Left renal pelvis (tissue), 4 donors: ENCODE data around the gene DIRAS1. TPM values are rescaled to one million over a fixed set of nuclear protein-coding genes. Genes with fewer than 3 reads are reported as not detected.
A peak's percentile ranks its signal among the peaks of the same experiment; 100 is the strongest.

ENCODE experiments used
- DNase-seq, 4 donors: peaks; one replicate each; pipeline ENCODE4 v3.0.0-alpha.2; 2013; ENCODE audit warnings: low read depth in 4 of 4, low spot score in 3 of 4
- polyA plus RNA-seq, 4 donors: library from polyadenylated mRNA; unstranded; fragments of 120-200 nt; gene quantifications; one replicate each; pipeline ENCODE4 v1.2.1, GENCODE V29; 2013; ENCODE audit not compliant: insufficient read length in 4 of 4

The DIRAS1 gene, protein sequence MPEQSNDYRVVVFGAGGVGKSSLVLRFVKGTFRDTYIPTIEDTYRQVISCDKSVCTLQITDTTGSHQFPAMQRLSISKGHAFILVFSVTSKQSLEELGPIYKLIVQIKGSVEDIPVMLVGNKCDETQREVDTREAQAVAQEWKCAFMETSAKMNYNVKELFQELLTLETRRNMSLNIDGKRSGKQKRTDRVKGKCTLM
- 1 to 10 TPM; 3.2 to 5.3 (median 3.5) TPM for polyA plus RNA-seq

DNA sequence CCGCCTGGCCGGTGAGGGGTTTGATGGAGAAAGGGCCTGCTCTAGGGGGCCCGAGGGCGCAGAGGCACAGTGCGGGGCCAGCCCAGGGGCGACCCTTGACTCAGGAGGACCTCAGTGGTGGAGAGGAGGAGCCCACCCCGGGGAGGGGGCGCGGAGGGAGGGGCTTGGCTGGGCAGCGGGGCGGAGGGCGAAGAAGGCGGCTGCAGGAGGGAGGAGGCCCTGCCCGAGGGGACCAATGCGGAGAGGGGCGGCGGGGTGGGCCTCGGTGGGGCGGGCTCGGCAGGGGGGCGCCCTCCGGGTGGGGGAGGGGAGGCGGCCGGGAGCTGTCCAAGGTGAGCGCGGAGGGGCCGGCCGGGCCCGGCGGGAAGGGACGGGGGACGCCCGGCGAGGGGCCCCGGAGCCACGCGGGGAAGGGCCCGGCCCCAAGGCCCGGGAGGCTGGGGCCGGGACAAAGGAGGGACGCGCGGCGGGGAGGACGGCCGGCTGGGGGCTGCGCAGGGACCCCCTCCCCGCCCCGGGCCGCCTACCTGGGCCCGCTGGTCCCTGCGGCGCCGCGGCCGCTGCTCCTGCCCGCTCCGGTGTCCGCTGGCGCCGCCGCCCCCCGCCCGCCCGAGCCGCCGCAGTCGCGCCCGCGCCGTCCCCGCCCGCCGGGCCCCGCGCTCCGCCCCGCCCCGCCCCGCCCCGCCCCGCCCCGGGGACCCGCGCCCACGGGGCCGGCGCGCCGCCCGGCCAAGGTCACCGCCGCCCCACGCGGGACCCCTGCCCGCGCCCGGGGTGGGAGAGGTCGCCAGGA, at the start of gene DIRAS1:
DIRAS1 (minus strand) TSS at position 596 of the 793 bp plus-strand sequence. CDS start 3,566 bp downstream, outside the sequence.
- no peak for DNase-seq

DNA sequence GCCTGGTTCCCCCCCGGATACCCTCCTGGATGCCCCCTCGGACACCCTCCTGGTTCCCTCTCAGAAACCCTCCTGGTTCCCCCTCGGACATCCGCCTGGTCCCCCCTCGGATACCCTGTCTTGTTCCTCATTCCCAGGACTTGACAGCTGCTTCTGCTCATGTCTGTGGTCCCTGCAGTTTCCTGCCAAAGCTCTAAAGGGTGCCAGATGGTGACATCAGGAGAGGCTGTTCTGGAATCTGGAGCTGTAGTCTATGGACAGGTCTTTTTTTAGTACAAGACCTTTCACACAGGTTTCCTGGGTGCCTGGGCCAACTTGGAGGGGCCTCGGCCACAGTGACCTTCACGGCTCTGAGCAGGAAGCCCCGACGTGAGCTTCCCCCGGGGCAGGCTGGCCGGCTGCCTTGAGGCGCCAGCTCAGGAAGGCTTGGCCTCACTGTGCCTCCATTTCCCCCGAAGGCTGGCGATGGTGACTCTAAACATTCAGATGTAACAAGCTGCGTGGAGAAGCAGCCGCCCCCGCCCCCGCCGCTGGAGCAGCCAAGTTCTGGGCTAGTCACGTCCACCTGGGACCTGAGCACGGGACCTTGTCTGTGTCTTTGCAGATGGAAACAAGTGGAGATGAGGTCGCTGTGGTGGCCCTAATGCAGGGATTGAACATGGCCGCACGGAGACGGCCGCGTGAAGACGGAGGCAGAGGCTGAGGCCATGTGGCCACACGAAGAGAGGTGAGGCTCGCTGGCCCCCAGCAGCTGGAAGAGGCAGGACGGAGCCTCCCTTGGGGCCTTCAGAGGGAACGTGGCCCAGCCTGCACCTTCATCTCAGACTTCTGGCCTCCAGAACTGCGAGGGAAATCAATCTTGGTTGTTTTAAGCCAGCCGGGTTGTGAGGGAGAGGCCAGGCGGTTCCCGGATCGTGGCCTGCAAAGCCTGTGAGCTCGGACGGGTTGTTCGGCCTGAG, 49.2 kb upstream of the DIRAS1 start:
- peak in 1 of 4 donors; percentile 68 for DNase-seq

DNA sequence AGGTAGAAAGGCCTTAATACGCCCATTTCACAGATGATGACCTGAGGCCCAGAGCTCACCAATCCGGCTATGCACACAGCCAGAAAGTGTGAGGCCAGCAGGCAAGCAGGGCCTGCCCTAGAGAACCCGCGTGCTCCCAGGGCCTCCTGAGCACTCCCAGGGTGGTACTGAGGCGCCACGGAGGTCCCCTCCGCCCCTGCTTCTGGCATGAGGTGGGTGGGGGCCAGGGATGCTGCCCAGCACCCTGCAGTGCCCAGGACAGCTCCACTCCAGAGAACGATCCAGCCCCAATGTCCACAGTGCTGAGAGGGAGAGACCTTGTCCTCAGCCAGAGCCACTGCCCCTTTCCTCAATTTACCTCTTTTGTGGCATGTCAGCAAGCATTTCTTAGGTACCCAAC, 48.0 kb upstream of the DIRAS1 start:
- DNase-seq = no peak

DNA sequence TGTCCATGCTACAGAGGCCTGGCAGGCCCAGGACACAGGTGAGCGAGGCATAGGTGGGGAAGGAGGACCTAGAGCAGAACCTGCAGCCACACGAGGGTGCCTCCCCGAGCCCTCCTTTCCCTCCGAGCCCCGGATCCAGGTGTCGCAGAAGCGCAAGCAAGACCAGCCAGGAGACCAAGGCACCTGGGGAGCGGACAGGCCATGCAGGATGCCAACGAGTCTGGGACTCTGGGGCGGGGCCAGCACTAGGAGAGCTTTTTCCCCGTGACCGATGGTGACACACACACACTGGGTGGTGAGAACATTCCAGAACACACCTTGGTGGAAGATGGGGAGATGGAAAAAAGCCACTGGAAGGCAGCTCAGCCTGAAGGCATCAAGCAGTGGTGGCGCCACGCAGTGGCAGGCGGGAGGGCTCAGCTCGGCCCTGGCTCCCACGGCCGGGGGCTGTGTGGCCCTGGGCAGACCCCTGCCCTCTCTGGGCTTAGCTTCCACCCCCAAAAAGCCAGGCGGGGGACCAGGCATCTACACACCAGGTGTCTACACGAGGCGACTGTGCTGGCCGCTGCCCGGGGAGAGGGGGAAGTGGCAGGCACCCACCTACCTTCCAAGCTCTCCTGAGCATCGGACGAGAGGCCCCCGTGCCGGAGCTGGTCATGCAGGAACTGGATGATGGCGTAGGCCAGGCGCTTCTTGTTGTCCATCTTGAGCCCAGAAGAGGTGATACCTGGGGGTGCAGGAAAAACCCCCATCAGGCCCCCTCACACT, 47.4 kb upstream of the DIRAS1 start:
- DNase-seq = no peak

DNA sequence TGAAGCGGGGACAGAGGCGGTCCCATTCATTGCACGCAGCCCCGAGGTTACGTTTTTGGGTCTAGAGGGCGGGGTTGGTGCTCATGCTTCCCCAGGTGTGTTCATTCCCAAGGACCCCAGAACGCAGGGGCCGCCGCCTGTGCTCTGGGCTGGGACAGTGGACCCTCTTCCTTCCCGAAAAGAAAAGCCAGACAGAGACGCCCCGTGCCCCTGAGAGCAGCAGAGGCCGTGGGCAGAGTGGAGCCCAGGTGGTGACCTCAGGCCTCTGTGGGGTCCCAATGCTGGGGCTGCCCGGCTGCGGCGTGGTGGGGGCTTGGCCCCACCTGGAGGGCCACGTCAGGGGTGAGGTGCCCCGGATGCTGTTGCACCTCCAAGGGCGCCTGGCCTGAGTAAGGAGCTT, 46.5 kb upstream of the DIRAS1 start:
- DNase-seq = no peak

DNA sequence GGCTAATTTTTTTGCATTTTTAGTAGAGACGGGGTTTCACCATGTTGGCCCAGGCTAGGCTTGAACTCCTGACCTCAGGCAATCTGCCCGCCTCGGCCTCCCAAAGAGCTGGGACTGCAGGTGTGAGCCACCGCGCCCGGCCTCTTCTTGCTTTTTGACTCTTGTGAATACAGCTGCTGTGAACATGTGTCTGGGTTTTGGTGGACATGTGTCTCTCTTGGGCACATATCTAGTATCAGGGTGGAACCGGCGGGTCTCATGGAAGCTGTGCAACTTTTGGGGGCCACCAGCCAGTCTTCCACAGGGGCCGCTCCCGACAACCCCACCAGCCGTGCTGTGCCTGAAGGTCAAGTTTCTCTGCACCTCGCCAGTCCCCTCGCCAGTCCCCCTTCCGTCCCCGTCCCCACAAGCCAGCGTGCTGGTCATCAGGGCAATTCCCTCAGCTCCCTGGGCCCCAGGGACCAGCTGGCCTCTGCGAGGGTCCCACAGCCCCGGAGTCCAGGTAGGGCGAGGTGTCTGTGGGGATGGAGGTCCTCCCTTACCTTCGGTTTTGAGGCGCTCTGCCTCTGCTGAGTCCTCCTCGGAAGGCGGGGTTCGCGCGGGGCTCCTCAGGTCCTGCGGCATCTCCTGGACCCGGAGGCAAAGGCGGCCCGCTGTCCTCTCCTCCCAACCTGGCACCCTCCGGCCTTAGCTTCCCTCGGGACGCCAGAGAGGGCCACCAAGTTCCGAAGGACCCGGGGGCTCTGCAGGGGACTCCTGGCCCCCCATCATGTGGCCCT, 45.6 kb upstream of the DIRAS1 start:
- no peak for DNase-seq

DNA sequence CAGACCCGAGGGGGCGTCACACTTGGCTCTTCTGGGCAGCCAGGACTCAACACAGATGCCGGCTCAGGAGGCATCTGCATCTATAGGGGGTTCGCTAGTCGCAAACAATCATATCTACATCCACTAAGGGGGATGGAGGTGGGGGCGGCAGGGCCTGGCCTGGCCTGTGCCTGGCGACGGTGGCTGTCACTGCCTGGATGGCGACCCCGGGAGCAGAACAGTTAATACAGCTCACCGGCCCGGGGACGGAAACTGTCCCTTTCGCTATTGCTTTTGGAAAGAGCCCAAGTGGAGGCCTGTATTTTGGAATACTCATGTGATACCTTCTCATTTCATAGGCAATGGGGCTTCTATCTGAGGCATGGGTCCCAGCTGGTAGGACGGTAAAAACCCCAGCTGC, 44.2 kb upstream of the DIRAS1 start:
- no peak for DNase-seq

DNA sequence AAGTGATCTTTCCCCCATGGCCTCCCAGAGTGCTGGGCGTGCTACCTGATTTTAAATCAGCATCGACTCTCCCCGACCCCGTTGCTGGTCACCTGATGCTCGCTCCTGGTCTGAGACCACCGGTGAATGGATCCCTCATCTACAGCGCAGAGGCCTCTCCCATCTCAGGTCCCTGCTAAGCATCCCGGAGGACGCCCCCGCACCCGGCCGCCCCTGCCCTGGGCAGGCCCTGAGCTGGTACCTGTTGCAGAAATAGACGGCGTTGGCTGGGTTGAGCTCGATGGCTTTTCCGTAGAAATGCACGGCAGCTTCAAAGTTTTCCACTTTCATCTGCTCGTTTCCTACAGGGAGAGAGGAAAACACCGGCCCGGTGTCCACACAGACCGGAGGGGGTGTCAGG, 43.8 kb upstream of the DIRAS1 start:
- no peak for DNase-seq

DNA sequence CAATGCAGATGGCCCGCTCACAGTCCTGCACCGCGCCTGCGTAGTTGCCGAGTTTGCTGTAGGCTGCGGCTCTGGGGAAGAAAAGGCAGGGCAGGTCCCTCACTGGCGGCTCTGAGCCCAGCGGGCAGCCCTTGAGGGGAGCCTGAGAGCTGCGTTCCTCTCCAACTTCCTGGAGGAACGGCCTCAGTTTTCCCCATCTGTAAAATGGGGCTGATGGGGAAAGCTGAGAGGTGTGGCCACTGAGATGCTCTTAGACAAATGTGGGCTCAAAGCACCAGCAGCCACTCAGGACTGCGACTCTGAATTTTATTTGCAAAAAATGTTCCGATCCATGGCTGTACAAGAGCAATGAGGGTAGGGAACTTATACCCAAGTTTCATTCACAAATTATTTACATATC, 42.5 kb upstream of the DIRAS1 start:
- no peak for DNase-seq

DNA sequence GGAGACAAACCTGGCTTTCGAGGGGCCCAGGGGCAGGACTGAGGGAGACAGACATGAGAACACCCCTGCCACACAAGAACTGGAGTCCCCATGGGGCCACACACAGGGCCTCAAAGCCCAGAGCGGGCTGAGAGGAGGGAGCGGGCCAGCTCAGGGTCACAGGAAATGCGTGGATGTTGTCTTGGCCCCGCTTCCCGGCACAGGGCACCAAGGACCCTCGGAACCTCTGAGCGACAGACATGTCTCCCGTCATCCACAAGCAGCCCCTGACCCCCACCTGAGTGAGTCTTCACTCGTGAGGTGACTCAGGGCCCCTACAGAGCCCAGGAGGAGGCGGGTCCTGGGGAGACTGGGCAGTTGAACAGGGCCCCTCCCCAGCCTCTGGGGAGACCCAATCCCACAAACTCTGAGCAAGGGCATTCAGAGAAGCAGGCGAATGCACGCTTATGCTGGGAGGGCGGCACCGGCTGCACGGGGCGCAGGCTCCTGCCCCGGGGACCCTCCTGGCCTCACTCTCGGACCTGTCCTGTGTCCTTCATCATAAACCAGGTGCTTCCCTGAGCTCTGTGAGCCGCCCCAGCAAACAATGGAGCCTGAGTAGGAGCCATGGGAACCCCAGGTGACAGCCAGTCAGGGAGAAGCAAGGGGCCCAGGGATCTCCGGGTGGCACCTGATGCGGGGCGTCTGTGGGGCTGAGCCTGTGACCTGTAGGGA, 41.8 kb upstream of the DIRAS1 start:
- DNase-seq = no peak

DNA sequence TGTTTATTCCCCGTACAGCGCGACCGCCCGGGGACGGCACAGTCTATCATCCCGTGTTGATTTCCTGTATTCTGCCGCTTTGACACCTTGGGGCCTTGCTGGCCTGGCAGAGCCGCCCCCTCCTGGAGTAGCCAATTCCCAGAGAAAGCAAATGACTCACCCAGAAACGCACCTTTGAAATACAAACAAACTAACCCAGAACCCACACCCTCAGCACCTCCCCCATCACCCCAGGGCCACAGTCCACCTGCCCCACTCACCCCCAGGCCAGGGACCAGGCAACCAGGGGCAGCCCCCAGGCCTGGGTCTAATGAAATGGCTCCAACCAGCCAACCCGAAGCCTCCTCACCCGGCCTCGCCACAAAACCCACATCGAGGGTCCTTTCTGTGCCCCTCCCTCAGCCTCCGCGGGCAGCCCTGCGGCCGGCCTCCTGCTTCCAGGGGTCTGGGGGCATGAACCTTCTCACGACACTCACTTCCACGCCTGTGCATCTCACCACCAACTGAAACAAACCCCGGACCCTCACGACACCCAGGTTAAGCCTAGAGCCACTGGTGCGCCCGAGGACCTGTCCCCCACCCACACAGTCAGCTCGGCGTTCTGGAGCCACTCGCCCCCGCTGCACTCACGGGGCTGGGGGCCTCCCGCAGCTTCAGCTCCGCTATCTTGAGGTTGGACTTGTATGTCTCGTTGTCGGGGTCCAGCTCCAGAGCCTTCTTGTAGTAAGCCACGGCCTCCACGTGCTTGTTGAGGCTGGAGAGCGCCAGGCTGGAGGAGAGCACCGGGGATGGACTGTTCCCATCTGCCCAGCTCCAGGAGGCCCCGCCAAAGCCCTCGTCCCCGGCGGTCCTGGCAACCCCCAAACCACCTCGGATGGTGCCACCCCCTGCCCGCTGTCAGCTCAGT, 41.0 kb upstream of the DIRAS1 start:
- DNase-seq = no peak

DNA sequence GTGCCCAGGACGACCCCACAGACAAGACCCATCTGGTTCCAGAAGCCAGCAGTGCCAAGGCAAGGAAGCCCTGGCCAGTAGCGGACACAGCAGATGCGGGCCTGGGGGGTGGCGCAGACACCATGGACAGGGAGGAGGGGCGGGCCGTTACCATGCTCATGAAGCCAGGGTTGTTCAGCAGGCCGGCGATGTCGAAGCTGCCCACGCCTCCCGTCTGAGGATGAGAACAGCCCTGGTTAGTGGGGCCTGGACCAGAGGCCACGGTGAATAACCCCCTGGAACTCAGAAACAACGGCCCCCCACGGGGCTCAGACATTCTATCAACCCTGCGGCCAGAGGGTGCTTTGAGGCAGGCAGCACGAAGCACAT, 40.1 kb upstream of the DIRAS1 start:
- no peak for DNase-seq

DNA sequence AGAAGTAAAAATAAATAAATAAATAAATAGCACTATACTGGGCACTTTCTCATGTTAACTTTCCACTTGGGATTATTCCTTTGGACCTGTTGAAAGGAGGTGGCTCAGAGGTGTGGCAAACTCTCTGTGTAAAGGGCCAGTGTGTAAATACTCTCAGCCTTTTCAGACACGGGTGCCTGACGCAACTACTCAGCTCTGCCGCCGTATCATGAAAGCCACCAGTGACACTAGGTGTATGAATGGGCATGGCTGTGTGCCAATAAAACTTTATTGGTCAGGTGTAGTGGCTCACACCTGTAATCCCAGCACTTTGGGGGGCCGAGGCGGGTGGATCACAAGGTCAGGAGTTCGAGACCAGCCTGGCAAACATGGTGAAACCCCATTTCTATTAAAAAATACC, 38.8 kb upstream of the DIRAS1 start:
- DNase-seq = no peak

DNA sequence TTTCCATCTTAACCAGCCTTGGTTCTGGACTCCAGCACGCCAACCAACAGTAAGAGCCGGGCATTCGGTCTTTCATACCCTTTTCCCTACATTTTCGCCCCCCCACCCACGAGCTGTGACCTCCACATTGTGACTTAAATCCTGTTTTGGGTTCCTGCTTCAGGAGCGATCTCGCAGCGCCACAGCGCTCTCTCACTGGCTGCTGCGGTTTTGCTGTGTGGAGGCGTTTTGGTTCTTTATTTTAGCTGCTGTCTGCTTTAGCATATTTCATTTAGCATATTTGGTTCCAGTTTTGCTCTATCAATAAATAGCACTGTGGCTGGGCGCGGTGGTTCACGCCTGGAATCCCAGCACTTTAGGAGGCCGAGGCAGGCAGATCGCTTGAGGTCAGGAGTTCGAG, 38.2 kb upstream of the DIRAS1 start:
- no peak for DNase-seq

DNA sequence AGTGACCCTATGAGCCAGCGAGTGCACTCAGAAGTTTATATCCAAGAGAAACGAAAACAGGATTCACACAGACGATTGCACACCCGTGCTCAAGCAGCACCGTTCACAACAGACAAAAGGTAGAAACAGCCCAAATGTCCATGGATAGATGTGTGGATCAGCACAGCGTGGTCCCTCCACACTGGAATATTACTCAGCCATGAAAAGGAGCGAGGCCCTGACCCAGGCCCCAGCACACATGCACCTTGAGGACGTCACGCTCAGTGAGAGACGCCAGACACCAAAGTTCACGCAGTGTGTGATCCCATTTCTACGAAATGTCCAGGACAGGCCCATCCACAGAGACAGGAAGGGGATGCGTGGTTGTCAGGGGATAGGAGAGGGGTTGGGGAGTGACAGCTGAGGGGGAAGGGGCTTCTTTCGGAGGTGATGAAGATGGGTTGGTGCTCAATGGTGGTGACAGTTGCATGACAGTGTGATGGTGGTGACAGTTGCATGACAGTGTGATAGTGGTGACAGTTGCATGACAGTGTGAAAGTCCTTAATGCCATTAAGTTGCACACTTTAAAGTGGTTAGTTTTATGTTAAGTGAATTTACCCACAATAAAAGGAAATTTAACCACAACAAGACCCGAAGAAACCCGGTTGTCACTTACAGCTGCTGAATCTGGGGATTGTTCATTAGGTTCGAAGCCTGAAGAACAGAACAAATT, 37.6 kb upstream of the DIRAS1 start:
- DNase-seq = no peak

DNA sequence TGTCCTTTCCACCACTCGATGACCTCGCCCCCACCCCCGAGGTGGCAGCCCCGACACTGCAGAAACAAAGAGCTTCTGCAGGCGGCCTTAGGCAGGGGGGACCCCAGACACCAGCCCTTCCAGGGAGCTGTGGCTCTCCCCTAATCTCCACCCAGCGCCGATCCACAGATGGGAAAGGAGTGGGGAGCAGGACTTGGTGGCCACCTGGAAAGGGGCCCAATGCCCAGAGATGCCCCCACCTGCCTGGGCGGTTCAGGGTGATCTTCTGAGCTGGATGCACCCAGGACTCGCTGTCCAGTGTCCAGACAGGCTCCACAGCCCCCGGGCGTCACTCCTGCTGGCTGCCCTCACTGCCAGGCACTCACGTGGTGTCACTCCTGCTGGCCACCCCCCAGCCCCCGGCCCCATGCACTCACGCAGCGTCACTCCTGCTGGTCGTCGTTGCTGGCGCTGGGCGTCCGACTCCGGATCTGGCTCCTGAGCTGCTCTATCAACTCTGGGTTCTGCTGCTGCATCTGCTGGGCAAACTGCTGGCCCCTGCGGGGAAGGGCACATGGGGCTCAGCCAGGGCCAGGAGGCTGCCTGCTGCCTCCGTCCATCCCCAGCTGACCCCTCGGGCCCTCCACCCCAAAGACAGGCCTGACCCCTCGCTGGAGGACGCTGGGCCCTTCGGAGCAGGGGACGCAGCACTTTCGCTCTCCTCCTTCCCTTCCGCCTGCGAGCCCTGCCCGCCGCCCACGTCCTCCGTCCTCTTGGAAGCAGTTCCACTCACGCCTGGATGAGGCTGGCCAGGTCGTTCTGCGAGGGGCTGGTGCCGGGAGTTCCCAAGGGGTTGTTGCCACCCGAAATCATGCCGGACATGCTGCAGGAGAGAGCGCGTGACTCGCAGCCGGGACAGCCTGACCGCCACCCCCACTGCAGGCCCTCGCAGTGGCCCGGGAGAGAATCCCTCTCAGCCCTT, 36.0 kb upstream of the DIRAS1 start:
- DNase-seq = no peak
